GM21723 (cell line): ENCODE measurements around the gene DNAJC27.

Source experiments
- ATAC-seq: cut with Tn5 transposase; IDR thresholded peaks from one replicate; pipeline ENCODE4 v1.9.1; 2021; ENCODE audit warnings: mild to moderate bottlenecking, moderate library complexity; ENCODE audit not compliant: unreplicated experiment

DNAJC27 gene

GRCh38 chr2:24909555-24910177 is 62.1 kb downstream of the DNAJC27 start:
- ATAC-seq: no peak

GRCh38 chr2:24908461-24908901 is 63.3 kb downstream of the DNAJC27 start:
- ATAC-seq: no peak

- ATAC-seq: no peak
Observed at GRCh38 chr2:24907116-24907515, 64.6 kb downstream of the DNAJC27 start.

GRCh38 chr2:24906466-24906865 is 65.3 kb downstream of the DNAJC27 start:
- no peak for ATAC-seq

GRCh38 chr2:24903161-24904103 is 68.3 kb downstream of the DNAJC27 start:
- ATAC-seq: no peak

- no peak for ATAC-seq
Observed at GRCh38 chr2:24899361-24899910, 72.3 kb downstream of the DNAJC27 start.

- ATAC-seq: no peak
Observed at GRCh38 chr2:24898122-24899109, 73.3 kb downstream of the DNAJC27 start.

GRCh38 chr2:24894750-24895149 is 77.0 kb downstream of the DNAJC27 start:
- ATAC-seq: no peak

- no peak for ATAC-seq
Observed at GRCh38 chr2:24893934-24894333, 77.8 kb downstream of the DNAJC27 start.
